Esophagus muscularis mucosa (tissue), 4 donors: ENCODE measurements around the gene PNPLA8. TPM values are rescaled to one million over a fixed set of nuclear protein-coding genes. Genes with fewer than 3 reads are reported as not detected.

Experiments used
- DNase-seq: peaks from one replicate; pipeline ENCODE4 v3.0.0-alpha.2; 2017; ENCODE audit errors: extremely low spot score
- H3K27ac ChIP-seq, 4 donors: fragments of 200-600 bp; sonication (generic); replicated peaks in 1 of 4; 1 replicate in 3 of 4; 2 replicates in 1 of 4; pipeline ENCODE4 v1.5.1; 2016 to 2019; ENCODE audit warnings: mild to moderate bottlenecking in 1 of 4
- H3K27me3 ChIP-seq, 4 donors: fragments of 200-600 bp; sonication (generic); one replicate each; pipeline versions ENCODE4 v1.5.1 to v1.6.0; 2016 to 2019
- H3K36me3 ChIP-seq, 4 donors: fragments of 200-600 bp; sonication (generic); one replicate each; pipeline ENCODE4 v1.5.1; 2016 to 2019
- H3K4me1 ChIP-seq, 4 donors: fragments of 200-600 bp; sonication (generic); one replicate each; pipeline ENCODE4 v1.5.1; 2016 to 2019
- H3K4me3 ChIP-seq, 4 donors: fragments of 200-600 bp; sonication (generic); 1 replicate in 2 of 4; 2 replicates in 2 of 4; pipeline ENCODE4 v1.5.1; 2016 to 2019; ENCODE audit warnings: mild to moderate bottlenecking in 4 of 4, moderate library complexity in 1 of 4
- H3K9me3 ChIP-seq, 4 donors: fragments of 200-600 bp; sonication (generic); 1 replicate in 3 of 4; 2 replicates in 1 of 4; pipeline ENCODE4 v1.5.1; 2016 to 2019
- EP300 ChIP-seq: sonication (generic); formaldehyde crosslinking; IDR thresholded peaks from one replicate; pipeline ENCODE4 v1.6.1; 2017; ENCODE audit warnings: antibody characterized with exemption
- POLR2A ChIP-seq: fragments of 450-650 bp; IDR thresholded peaks from one replicate; pipeline ENCODE4 v1.6.1; 2017; ENCODE audit warnings: antibody characterized with exemption, moderate library complexity, mild to moderate bottlenecking, low read depth
- POLR2AphosphoS5 ChIP-seq, 2 donors: sonication (generic); formaldehyde crosslinking; IDR thresholded peaks; one replicate each; pipeline ENCODE4 v1.6.1; 2017; ENCODE audit warnings: antibody characterized with exemption in 2 of 2
- WGBS: methylation state at CpG from one replicate; pipeline ENCODE4 v1.1.5; 2018; 5-methylcytosine and 5-hydroxymethylcytosine counted together
- intact Hi-C: fragments of 100-400 bp; cut with DNase I; formaldehyde crosslinking; loops from one replicate; pipeline ENCODE4 v1.15.1; 2023
- total RNA-seq, 4 donors: library from RNA; depleted of rRNA; stranded (reverse); fragments of >200 nt; gene quantifications; one replicate each; pipeline versions ENCODE4 v1.1.0 to v1.2.1, GENCODE V29; 2016
- TF ChIP-seq, protein P1 (sequence below), 3 experiments: fragments of 200-600 bp in 2 of 3; fragments of 450-650 bp in 1 of 3; sonication (generic) in 2 of 3; IDR thresholded peaks; one replicate each; pipeline ENCODE4 v1.5.1; 2017 to 2019; ENCODE audit warnings: antibody characterized with exemption in 3 of 3, mild to moderate bottlenecking in 2 of 3, moderate library complexity in 1 of 3

The PNPLA8 gene
- total RNA-seq, 4 donors from 2014 or later, result 21.2 to 48.7 (median 32.6) TPM

GRCh38 chr7:108487646-108488045 lies 38.3 kb downstream of the PNPLA8 start:
- Histone ChIP-seq H3K4me1 (peaks cover 3 to 15% (median 10%) of the 10 kb centered on the region in 4 donors), H3K36me3 (peaks cover 5 to 57% (median 30%) of the 10 kb centered on the region in 4 donors), H3K27me3 (no peaks in the 10 kb centered on the region), H3K27ac (no peak overlapping the region), H3K9me3 (no peaks in the 10 kb centered on the region), H3K4me3 (no peak overlapping the region)
- TF ChIP-seq, protein P1, sequence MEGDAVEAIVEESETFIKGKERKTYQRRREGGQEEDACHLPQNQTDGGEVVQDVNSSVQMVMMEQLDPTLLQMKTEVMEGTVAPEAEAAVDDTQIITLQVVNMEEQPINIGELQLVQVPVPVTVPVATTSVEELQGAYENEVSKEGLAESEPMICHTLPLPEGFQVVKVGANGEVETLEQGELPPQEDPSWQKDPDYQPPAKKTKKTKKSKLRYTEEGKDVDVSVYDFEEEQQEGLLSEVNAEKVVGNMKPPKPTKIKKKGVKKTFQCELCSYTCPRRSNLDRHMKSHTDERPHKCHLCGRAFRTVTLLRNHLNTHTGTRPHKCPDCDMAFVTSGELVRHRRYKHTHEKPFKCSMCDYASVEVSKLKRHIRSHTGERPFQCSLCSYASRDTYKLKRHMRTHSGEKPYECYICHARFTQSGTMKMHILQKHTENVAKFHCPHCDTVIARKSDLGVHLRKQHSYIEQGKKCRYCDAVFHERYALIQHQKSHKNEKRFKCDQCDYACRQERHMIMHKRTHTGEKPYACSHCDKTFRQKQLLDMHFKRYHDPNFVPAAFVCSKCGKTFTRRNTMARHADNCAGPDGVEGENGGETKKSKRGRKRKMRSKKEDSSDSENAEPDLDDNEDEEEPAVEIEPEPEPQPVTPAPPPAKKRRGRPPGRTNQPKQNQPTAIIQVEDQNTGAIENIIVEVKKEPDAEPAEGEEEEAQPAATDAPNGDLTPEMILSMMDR (IDR thresholded peaks at IDR 0.05), result no peak
- no peak for TF ChIP-seq POLR2A
- TF ChIP-seq POLR2AphosphoS5 (IDR thresholded peaks at IDR 0.05), result no peak
- no peak for TF ChIP-seq EP300
- no peak for DNase-seq
- intact Hi-C loops, result no loop called here

DNA sequence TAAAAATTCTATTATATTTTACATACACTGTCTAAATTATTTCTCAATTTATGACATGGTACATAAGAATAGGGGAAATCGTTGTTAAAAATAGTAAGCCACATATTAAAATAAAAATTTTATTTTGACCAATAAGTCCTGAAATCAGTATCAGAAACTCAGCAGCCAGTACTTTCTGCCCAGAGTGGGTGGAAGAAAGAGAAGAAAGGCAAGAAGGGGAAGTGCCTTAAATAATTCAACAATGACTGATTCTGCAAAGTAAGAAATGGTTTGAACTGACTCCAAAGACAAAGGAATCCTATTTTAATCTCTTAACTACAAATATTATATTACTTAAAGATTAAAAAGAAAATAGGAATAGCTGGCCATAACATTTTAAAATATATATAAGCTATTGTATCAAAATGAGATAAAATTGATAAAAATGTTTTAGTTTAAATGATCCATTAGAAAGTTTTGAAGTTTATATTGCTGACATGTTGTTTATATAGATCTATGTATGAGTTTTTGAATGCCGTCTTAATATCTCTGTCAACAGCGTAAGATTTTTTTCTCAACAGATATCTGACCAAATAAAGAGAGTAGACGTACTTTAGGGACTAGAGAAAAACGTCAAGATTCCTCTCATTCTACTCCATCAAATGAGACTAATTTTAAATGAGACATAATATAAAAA lies 39.5 kb downstream of the PNPLA8 start:
- Histone ChIP-seq H3K27ac (no peak overlapping the region), H3K4me3 (no peak overlapping the region), H3K9me3 (no peaks in the 10 kb centered on the region), H3K27me3 (no peaks in the 10 kb centered on the region), H3K36me3 (peaks cover 5 to 62% (median 32%) of the 10 kb centered on the region in 4 donors), H3K4me1 (peaks cover 3 to 15% (median 10%) of the 10 kb centered on the region in 4 donors)
- intact Hi-C loops, result no loop called here
- WGBS, result 78% methylated on average over 5 of the region's 5 CpGs
- DNase-seq, result no peak
- TF ChIP-seq, protein P1 (IDR thresholded peaks at IDR 0.05), result no peak
- TF ChIP-seq POLR2AphosphoS5 (IDR thresholded peaks at IDR 0.05) (no peak), EP300 (no peak), POLR2A (no peak)

DNA sequence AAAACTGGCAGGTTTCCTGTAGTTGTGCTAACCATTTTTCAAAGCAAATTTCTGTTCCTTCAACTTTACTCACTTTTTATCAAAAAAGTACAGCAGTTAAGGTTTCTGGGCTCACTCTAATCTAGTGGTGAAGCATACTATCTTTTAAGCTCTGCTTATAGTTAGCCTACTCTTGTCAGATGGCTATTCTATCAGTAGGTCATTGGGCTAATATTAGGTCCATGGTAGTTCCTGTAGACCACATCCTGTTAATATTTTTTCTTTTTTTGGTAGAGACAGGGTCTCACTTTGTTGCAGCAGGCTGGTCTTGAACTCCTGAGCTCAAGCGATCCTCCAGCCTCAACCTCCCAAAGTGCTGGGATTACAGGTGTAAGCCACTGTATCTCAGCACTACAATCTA lies 41.8 kb downstream of the PNPLA8 start:
- H3K9me3 ChIP-seq, result no peaks in the 10 kb centered on the region
- H3K27ac ChIP-seq, result no peak overlapping the region
- WGBS, result 100% methylated on average over 1 of the region's 1 CpG
- intact Hi-C loops, result no loop called here
- peaks cover 8 to 49% (median 28%) of the 10 kb centered on the region in 4 donors for H3K36me3 ChIP-seq
- TF ChIP-seq POLR2AphosphoS5 (IDR thresholded peaks at IDR 0.05), result no peak
- no peak for TF ChIP-seq EP300
- no peak for TF ChIP-seq POLR2A
- TF ChIP-seq, protein P1 (IDR thresholded peaks at IDR 0.05), result no peak
- no peak for DNase-seq
- no peaks in the 10 kb centered on the region for H3K27me3 ChIP-seq
- peaks cover 0 to 10% (median 6%) of the 10 kb centered on the region in 4 donors for H3K4me1 ChIP-seq
- H3K4me3 ChIP-seq, result no peak overlapping the region

DNA sequence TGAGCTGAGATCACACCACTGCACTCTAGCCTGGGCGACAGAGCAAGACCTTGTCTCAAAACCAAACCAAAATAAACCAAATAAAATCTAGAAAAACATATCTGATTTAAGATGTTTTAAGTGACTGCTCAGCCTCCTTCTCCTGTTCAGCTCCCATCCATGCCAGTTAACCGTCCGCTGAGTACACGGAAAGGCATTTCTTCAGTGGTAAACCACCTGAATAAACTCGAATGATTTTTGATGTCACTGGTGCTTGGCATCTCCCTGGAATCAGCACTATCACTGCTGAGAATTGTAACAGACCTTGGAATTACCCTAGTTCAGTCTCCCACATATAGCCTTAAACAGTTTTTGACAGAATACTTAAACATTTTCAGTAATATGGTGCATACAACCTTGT lies 45.6 kb downstream of the PNPLA8 start:
- intact Hi-C loops, result no loop called here
- Histone ChIP-seq H3K9me3 (no peaks in the 10 kb centered on the region), H3K27ac (no peak overlapping the region), H3K36me3 (peaks cover 11 to 73% (median 41%) of the 10 kb centered on the region in 4 donors), H3K4me1 (no peaks in the 10 kb centered on the region), H3K27me3 (no peaks in the 10 kb centered on the region), H3K4me3 (no peak overlapping the region)
- no peak for DNase-seq
- WGBS, result 98% methylated on average over 5 of the region's 5 CpGs
- TF ChIP-seq POLR2AphosphoS5 (IDR thresholded peaks at IDR 0.05), result no peak

DNA sequence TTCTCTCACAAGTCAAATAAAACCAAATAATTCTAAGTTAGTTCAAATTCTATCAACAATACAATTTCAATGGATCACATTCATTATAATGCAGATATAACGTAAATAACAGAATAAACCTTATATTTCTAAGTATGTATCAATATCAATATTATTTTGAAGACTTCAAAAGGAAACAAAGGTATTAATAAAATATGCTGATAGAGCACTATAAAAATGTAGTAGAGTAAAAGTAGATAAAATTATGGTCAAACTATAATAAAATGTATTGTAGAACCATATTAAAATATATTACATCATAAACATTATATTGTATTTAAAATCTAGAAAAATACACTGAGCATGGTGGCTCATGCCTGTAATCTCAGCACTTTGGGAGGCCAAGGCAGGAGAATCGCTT lies 46.2 kb downstream of the PNPLA8 start:
- intact Hi-C loops, result no loop called here
- TF ChIP-seq EP300 (no peak), POLR2AphosphoS5 (IDR thresholded peaks at IDR 0.05) (no peak), POLR2A (no peak)
- TF ChIP-seq, protein P1 (IDR thresholded peaks at IDR 0.05), result no peak
- no peak for DNase-seq
- Histone ChIP-seq H3K9me3 (no peaks in the 10 kb centered on the region), H3K4me1 (no peaks in the 10 kb centered on the region), H3K36me3 (peaks cover 11 to 74% (median 41%) of the 10 kb centered on the region in 4 donors), H3K27me3 (no peaks in the 10 kb centered on the region), H3K4me3 (no peak overlapping the region), H3K27ac (no peak overlapping the region)
- WGBS, result 95% methylated on average over 2 of the region's 2 CpGs
